Loucy (cell line): Measurements from ENCODE around the gene MRPL19.

Experiments used
- CTCF ChIP-seq: fragments of 200-600 bp; sonication (generic); conservative IDR thresholded peaks from 2 replicates; pipeline ENCODE4 v1.5.1; 2014; ENCODE audit warnings: mild to moderate bottlenecking, antibody characterized with exemption, low read length
- EZH2phosphoT487 ChIP-seq: fragments of 200-600 bp; IDR thresholded peaks from 2 replicates; pipeline ENCODE4 v1.6.1; 2018; ENCODE audit warnings: antibody characterized with exemption, mild to moderate bottlenecking, moderate library complexity, borderline replicate concordance

- no peak for TF ChIP-seq CTCF
- TF ChIP-seq EZH2phosphoT487 = no peak
Observed at GRCh38 chr2:75680402-75680801, 33.8 kb downstream of the MRPL19 start.
